ENCODE measurements around the gene SH3GL2. TPM values are rescaled to one million over a fixed set of nuclear protein-coding genes. Genes with fewer than 3 reads are reported as not detected.

The SH3GL2 gene
- total and polyA plus RNA-seq, 2 experiments from 2014 or later: 0.06 TPM; not detected in 1

DNA sequence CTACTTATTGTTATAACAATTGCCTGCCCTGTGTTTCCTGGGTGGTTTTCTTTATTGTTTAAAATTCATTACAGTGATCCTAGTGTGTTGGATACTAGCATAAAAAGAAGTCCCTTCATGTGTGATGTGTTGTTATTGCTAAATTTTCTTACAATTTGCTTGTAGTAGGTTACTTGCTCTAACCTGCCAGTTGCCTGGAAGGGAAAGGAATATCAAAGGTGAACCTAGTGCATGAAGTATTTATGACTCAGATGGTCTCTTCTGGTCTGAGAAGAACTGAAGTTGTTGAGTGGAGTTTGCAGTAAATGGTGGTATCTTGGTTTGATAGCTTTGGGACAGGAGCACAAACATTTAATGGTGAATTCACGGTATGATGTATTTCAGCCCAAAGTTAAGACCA is 58.0 kb downstream of the SH3GL2 start:
- TF ChIP-seq EZH2 (IDR thresholded peaks at IDR 0.05; ENCODE audit: insufficient read depth, poor library complexity, severe bottlenecking): no peak
- no peak for TF ChIP-seq EZH2phosphoT487 (IDR thresholded peaks at IDR 0.05; ENCODE audit: insufficient read depth, low read depth)
- in situ Hi-C loops (cut with MboI): no loop called here
- Histone ChIP-seq H2AFZ (no peak overlapping the region), H3K27me3 (replicated peaks; ENCODE audit: insufficient read depth) (no peaks in the 10 kb centered on the region), H3K4me1 (ENCODE audit: insufficient read depth) (no peaks in the 10 kb centered on the region), H3F3A (ENCODE audit: insufficient read depth) (no peaks in the 10 kb centered on the region), H3K9ac (no peak overlapping the region), H3K9me3 (ENCODE audit: low read depth) (no peaks in the 10 kb centered on the region), H3K79me2 (ENCODE audit: insufficient read depth) (no peaks in the 10 kb centered on the region), H3K4me2 (ENCODE audit: unreplicated experiment) (no peak overlapping the region), H3K36me3 (ENCODE audit: low read depth) (no peaks in the 10 kb centered on the region), H3K9me2 (ENCODE audit: insufficient read depth) (no peaks in the 10 kb centered on the region), H3K4me3 (no peak overlapping the region), H3K27ac (no peak overlapping the region), H4K20me1 (ENCODE audit: insufficient read depth) (no peaks in the 10 kb centered on the region)
- no peak for DNase-seq
- 67 to 71% methylated on average over 1 of the region's 1 CpG for WGBS, 2 experiments (ENCODE audit: low coverage in 1 of 2, low lambda C conversion rate in 2 of 2, missing lambda C conversion rate in 2 of 2)

DNA sequence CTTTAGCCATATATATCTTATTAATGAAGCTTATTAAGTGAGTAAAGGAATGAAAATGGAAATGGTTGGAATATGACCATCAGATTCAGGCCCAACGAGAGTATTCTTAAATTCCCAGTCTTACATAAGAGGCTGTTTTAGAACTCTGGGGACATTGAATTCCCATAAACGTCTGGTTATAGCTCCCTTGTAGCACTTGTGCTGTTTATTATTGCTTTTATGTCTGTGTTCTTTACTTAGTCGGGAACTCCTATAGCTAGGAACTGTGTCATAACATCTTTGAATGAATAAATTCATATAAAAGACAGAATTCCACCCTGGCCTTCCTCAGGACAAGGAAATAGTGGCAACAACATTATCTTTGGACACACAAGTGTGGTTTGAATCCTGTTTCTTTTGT is 58.4 kb downstream of the SH3GL2 start:
- Histone ChIP-seq H3K27me3 (replicated peaks; ENCODE audit: insufficient read depth) (no peaks in the 10 kb centered on the region), H3K79me2 (ENCODE audit: insufficient read depth) (no peaks in the 10 kb centered on the region), H3F3A (ENCODE audit: insufficient read depth) (no peaks in the 10 kb centered on the region), H3K4me1 (ENCODE audit: insufficient read depth) (no peaks in the 10 kb centered on the region), H3K9ac (no peak overlapping the region), H3K36me3 (ENCODE audit: low read depth) (no peaks in the 10 kb centered on the region), H3K4me3 (no peak overlapping the region), H4K20me1 (ENCODE audit: insufficient read depth) (no peaks in the 10 kb centered on the region), H3K4me2 (ENCODE audit: unreplicated experiment) (no peak overlapping the region), H3K9me3 (ENCODE audit: low read depth) (no peaks in the 10 kb centered on the region), H2AFZ (no peak overlapping the region), H3K27ac (no peak overlapping the region), H3K9me2 (ENCODE audit: insufficient read depth) (no peaks in the 10 kb centered on the region)
- in situ Hi-C loops (cut with MboI): no loop called here
- 20 to 29% methylated on average over 3 of the region's 3 CpGs for WGBS, 2 experiments (ENCODE audit: low coverage in 1 of 2, low lambda C conversion rate in 2 of 2, missing lambda C conversion rate in 2 of 2)
- no peak for DNase-seq
- no peak for TF ChIP-seq EZH2phosphoT487 (IDR thresholded peaks at IDR 0.05; ENCODE audit: insufficient read depth, low read depth)
- no peak for TF ChIP-seq EZH2 (IDR thresholded peaks at IDR 0.05; ENCODE audit: insufficient read depth, poor library complexity, severe bottlenecking)

DNA sequence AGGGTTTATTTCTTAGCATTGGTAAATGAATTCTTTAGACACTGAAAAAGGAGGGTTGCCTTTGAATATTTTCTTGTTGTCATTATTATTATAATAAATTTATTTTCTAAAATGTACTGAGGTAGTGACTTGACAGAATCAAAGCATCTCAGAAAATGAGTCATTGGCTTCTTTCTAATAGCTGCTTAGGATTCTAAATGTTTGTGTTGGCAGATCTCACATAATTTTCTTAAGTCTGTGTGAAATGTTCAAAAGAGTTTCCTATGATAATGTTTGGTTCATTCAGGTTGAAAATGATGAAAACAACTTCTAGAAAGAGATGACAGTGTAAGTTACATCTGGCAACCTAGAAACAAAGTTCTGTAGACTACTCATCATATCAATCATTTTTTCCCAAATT is 69.7 kb downstream of the SH3GL2 start:
- Histone ChIP-seq H2AFZ (no peak overlapping the region), H3K9me2 (ENCODE audit: insufficient read depth) (no peaks in the 10 kb centered on the region), H3F3A (ENCODE audit: insufficient read depth) (no peaks in the 10 kb centered on the region), H3K36me3 (ENCODE audit: low read depth) (no peaks in the 10 kb centered on the region), H3K79me2 (ENCODE audit: insufficient read depth) (no peaks in the 10 kb centered on the region), H3K27me3 (replicated peaks; ENCODE audit: insufficient read depth) (no peaks in the 10 kb centered on the region; the same call in 1 of the 2 replicates), H3K9me3 (ENCODE audit: low read depth) (no peaks in the 10 kb centered on the region), H3K27ac (no peak overlapping the region), H4K20me1 (ENCODE audit: insufficient read depth) (no peaks in the 10 kb centered on the region), H3K4me2 (ENCODE audit: unreplicated experiment) (no peak overlapping the region), H3K4me1 (ENCODE audit: insufficient read depth) (no peaks in the 10 kb centered on the region), H3K4me3 (no peak overlapping the region), H3K9ac (no peak overlapping the region)
- TF ChIP-seq EZH2 (IDR thresholded peaks at IDR 0.05; ENCODE audit: insufficient read depth, poor library complexity, severe bottlenecking) (no peak), EZH2phosphoT487 (IDR thresholded peaks at IDR 0.05; ENCODE audit: insufficient read depth, low read depth) (no peak)
- no peak for DNase-seq
- in situ Hi-C loops (cut with MboI): no loop called here

DNA sequence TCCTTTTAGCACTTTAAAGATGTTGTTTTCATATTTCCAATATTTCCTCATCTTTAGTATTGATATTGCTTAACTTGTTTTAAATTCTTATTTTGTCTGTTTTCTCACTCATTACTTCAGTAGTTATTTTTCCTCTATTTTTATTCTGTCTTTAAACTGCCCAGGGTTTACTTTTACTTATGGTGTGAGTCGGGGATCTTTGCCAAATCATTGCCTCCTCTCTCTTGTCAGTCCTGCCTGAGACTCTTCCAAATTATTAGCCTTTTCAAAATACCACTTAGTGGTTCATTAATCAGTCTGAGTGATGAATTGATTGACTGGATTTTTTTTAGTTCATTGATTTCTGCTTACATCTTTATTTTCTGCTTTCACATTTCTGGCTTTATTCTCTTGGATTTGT is 72.9 kb downstream of the SH3GL2 start:
- no peak overlapping the region for H2AFZ ChIP-seq
- H3K36me3 ChIP-seq (ENCODE audit: low read depth): no peaks in the 10 kb centered on the region
- H3K9me2 ChIP-seq (ENCODE audit: insufficient read depth): no peaks in the 10 kb centered on the region
- no peaks in the 10 kb centered on the region for H3K27me3 ChIP-seq (replicated peaks; ENCODE audit: insufficient read depth)
- no peaks in the 10 kb centered on the region for H3K4me1 ChIP-seq (ENCODE audit: insufficient read depth)
- no peak overlapping the region for H3K4me3 ChIP-seq
- H3K79me2 ChIP-seq (ENCODE audit: insufficient read depth): no peaks in the 10 kb centered on the region
- no peak overlapping the region for H3K27ac ChIP-seq
- TF ChIP-seq EZH2 (IDR thresholded peaks at IDR 0.05; ENCODE audit: insufficient read depth, poor library complexity, severe bottlenecking) (no peak), EZH2phosphoT487 (IDR thresholded peaks at IDR 0.05; ENCODE audit: insufficient read depth, low read depth) (no peak)
- no peak overlapping the region for H3K9ac ChIP-seq
- H3F3A ChIP-seq (ENCODE audit: insufficient read depth): no peaks in the 10 kb centered on the region
- DNase-seq: no peak
- no peak overlapping the region for H3K4me2 ChIP-seq (ENCODE audit: unreplicated experiment)
- 16 to 45% methylated on average over 1 of the region's 1 CpG for WGBS, 2 experiments (ENCODE audit: low coverage in 1 of 2, low lambda C conversion rate in 2 of 2, missing lambda C conversion rate in 2 of 2)
- in situ Hi-C loops (cut with MboI): no loop called here
- H3K9me3 ChIP-seq (ENCODE audit: low read depth): no peaks in the 10 kb centered on the region
- no peaks in the 10 kb centered on the region for H4K20me1 ChIP-seq (ENCODE audit: insufficient read depth)

DNA sequence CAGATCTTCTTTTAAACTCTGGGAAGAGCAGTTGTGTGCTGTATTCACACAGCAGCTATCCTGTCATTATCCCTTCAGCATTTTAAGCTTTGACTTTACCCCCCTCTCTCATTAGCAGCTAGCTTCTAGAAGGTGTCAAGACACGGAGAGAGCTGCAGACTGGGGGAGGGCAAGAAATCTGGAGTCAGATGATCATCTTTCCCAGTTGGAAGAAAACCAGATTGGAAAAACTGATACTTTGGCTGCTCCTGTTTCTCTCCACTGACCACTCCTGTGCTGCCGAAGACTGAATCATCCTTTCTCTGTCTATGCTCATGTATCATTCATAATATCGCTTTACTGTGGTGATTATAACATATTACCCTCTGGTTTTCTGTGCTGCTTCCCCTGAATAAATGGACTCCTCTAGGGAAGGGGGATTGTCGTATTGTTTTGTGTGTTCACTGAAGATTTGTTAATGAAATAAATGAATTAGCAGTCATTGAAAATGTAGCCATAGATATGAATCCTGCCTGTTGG is 75.1 kb downstream of the SH3GL2 start:
- 42 to 45% methylated on average over 4 of the region's 4 CpGs for WGBS, 2 experiments (ENCODE audit: low coverage in 1 of 2, low lambda C conversion rate in 2 of 2, missing lambda C conversion rate in 2 of 2)

More for the DNA sequence above, 75.1 kb downstream of the SH3GL2 start:
- no peaks in the 10 kb centered on the region for H3K9me3 ChIP-seq (ENCODE audit: low read depth)
- in situ Hi-C loops (cut with MboI): no loop called here
- no peak overlapping the region for H3K27ac ChIP-seq
- no peaks in the 10 kb centered on the region for H3K4me1 ChIP-seq (ENCODE audit: insufficient read depth)
- TF ChIP-seq EZH2phosphoT487 (IDR thresholded peaks at IDR 0.05; ENCODE audit: insufficient read depth, low read depth) (no peak), EZH2 (IDR thresholded peaks at IDR 0.05; ENCODE audit: insufficient read depth, poor library complexity, severe bottlenecking) (no peak)
- H3K9ac ChIP-seq: no peak overlapping the region
- H3K9me2 ChIP-seq (ENCODE audit: insufficient read depth): no peaks in the 10 kb centered on the region
- no peaks in the 10 kb centered on the region for H3K27me3 ChIP-seq (replicated peaks; ENCODE audit: insufficient read depth)
- no peak overlapping the region for H3K4me3 ChIP-seq
- H2AFZ ChIP-seq: no peak overlapping the region
- H3K36me3 ChIP-seq (ENCODE audit: low read depth): no peaks in the 10 kb centered on the region
- no peak overlapping the region for H3K4me2 ChIP-seq (ENCODE audit: unreplicated experiment)
- H3K79me2 ChIP-seq (ENCODE audit: insufficient read depth): no peaks in the 10 kb centered on the region
- H3F3A ChIP-seq (ENCODE audit: insufficient read depth): no peaks in the 10 kb centered on the region
- no peak for DNase-seq
- H4K20me1 ChIP-seq (ENCODE audit: insufficient read depth): no peaks in the 10 kb centered on the region

Measured in GM23248 (cell line).